Fibroblast of the conjunctiva (primary cell): ENCODE data around the gene LETM1.

Source experiments
- DNase-seq: peaks from one replicate; pipeline ENCODE4 v3.0.0-alpha.2; 2010; ENCODE audit warnings: low read depth

The LETM1 gene

DNA sequence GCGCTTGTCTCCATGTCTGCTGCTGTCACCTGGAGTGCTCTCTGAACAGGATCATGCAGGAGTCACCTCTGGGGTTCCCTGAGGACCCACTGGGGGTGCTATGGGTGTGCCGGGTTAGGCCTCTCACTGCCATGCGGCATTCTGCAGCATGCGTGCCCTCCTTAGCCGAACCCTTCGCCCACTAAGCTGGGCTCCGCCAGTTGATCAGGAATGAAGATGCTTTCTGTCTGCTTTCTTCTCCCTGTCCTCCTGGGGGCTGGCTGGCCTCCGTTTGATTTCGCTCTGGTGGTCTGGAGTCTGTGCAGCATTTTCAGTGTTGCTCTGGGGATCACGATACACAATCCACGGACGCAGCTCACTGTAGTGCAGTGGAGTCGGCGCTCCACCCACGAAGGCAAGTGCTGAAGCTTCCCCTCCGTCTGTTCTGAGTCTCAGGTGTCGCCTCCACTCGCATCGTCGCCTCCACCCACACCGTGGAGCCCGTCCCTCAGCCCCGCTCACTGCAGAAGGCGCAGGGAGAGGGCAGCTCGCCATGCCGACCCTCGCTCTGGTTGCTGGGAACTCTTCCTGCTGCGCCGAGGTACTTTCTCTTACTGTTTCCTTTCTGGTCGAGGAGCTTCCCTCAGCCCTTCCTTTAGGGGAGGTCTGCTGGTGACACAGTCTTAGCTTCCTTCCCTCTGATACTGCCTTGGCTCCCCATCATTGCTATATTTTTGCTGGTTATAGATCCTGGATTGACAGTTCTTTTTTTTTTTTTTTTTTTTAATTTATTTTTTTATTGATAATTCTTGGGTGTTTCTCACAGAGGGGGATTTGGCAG, 29.2 kb downstream of the LETM1 start:
- DNase-seq = no peak

DNA sequence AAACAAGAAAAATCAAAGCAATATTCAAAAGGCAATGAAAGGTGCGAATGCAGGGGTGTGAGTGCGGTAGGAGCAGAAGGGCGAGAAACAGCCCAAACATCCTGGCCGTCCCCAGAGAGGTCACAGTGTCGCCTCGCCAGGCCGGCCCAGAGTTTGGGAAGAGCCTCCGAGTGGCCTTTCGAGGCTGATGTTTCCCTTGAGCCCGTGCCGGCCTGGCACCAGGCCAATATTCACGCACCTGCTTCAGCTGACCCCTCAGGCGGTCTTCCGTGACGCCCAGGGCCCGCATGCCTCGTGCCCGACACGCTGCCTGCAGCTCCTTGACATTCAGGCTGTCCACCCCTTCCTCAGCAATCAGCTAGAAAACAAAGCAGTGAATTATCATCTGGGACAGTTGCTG, 30.6 kb downstream of the LETM1 start:
- DNase-seq = no peak

DNA sequence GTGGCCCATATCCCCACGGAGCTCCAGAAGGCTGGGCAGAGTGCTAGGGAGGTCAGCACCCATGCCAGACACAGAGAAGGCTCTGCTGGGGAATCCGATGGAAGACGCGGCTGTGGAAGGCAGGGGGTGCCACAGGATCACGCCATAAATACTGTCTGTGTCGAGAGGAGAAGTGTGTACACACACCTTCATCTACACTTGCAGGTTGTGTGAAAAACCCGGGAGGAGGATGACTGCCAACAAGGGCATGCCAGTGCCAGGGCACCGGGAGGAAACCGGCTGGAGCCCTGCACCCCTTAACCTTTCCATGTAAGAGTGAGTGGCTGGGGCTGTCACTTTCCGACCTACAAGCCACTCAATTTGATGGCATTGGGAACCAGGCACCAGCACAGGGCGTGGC, 31.2 kb downstream of the LETM1 start:
- DNase-seq = no peak

DNA sequence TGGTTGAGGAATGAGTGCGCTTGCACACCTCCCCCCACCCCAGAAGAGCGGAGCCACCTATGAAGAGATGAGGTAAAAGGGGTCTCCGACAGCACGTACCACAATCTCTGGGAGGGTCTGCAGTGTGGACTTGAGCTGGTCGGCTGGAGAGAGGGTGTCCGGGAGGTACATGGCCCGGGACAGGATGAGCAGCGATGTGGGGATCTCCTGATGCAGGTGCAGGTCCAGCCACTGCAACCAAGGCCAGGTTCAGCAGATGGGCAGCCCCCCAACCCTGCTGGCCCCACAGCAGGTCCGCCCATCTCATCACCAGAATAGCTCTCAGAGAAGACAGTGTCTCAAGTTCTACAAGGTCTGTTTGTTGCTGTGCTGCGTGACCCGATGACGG, 32.4 kb downstream of the LETM1 start:
- DNase-seq = no peak

DNA sequence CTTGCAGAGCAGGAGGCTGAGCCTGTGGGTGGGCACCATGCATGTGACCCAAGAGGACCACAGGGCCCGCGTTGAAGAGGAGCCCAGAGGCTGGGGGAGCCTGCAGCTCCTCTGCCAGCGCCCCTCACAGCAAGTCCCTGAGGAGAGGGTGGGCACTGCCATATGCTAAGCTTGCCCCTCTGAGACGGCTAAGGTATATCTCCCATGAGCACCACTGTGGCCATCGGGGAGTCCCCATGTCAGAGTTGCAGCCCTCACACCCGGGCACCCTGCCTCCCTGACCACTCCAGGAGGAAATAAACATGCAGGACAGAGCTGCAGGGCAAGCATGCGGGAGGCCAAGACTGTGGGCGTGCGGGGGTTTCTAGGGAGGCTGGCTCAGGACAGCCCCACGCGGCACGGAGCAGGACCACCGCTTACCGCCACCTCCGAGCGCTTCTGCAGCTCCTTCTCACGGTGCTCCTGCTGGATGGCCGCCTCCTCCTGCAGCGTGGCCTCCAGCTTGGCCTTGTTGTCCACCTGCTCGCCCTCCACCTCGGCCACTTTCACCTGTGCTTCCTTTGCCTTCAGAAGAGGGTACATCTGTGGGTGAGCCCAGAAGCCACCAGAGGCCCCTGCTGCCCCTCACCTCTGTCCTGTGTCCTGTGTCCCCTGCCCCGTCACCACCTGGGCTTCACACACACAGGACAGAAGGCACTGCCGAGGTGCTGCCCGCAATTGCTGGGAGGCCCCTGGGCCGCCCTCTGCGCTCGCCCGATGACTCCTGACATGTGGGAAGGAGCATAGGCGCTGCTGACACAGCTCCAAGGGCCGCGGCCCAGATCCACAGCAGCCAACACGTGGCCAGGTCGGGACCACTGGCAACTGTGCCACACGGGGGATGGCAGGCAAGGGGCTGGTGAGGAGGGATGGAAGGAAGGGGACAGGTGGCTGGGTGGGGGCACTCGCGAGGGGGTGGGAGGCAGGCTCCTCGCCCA, 33.1 kb downstream of the LETM1 start:
- DNase-seq = no peak

DNA sequence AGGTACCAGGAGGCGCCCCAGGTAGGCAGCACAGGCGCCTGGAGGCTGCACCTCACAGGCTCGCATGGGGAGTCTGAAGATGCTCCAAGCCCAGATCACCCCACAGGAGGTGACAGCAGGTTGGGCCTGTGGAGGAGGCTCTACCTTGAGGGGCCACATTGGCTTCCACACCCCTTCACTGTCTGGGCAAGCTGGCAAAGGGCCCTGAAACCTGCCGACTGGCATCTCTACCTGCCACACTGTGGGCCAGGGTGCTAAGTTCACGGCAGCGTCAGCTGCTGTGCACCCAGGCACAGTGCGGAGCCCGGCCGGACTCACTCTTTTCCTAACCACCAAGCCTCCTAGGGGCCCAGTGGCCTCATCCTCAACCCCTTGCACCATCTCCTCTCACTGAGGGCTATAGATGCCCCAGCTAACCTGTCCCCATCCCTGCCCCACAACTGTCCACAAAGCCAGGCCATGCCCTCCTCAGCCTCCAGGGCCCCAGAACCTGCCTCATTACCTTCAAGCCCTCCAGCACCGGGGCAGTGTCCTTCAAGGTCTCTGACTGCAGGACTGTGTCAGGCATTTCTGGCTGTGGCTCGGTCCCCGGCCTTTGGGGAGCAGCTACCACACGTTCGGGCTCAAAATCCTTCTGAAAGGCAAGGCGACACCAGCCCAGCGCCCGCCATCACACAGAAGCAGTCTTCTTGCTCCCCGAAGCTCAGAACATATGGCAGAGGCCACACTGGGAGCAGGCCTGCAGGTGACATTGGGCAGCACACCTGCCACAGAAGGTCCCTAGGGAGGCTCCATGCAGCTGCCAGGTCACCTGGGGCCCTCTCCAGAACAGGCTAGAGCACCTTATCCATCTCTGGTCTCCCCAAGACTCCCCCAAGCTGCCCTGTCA, 34.0 kb downstream of the LETM1 start:
- no peak for DNase-seq

DNA sequence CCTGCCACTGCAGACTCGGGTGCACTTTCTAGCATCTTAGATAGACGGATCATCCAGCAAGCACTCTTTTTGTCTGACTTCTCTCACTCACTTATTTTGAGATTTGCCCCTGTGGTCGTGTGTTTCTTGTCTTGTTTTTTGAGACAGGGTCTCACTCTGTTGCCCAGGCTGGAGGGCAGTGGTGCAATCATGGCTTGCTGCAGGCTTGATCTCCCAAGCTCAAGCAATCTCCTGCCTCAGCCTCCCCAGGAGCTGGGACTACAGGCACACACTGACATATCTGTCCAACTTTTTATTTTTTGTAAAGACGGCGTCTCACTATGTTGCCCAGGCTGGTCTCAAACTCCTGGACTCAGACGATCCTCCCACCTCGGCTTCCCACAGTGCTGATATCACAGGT, 36.1 kb downstream of the LETM1 start:
- DNase-seq = no peak

DNA sequence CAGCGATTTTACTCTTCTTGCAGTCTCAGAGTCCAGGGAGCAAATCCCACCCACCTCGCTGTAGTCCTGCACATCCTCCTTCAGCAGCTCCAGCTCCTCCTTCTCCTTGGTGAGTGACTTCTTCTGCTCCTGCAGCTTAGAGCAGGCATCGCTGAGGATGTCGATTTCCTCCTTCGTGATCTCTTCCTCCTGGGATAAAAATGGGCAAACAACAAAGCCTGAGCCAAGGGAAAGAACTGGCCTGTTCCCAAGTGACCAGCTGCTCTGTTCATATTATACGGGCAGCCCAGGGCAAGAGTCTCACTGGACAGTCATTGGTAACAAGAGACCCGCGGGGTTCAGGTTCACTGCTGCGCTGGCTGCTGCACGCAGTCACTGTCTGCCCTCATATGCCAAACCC, 36.7 kb downstream of the LETM1 start:
- DNase-seq = no peak

DNA sequence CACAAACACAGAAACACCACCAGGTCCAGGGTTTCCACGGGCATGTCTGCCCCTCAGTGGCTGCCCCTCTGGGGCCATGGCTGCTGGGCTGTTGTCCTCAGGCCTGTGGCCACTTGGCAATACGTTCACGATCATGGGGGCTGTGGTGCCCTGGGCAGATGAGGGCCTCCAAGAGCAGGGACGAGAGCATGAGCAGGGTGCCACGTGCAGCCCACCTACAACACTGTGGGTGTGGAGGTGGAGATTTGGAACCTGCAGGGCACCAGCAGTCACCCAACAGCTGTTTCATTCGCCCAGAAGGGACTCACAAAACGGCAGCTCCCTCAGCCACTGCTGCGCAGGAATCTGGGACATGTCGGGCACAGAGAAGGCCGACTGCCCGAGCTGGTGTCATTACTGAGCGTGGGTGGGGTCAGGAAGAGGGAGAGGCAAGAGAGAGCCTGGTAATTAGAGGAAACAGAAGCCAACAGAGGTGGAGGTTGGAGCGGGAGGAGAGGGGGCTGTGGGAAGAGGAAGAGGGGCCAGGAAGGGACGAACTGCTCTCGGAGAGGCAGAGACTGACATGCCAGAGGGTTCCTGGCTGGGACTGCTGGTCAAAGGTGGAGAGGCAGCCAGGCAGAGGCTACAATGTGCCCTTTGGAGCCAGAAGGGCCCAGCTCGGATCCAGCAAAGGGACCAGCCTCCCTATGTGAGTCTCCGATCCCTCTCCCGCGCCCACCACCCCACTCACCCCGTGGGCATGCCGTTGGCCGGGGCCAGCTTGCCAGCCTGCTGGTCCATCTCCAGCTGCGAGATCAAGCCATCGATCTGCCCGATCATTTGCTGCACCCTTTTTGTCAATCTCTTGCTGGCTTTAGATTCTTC, 39.7 kb downstream of the LETM1 start:
- no peak for DNase-seq

DNA sequence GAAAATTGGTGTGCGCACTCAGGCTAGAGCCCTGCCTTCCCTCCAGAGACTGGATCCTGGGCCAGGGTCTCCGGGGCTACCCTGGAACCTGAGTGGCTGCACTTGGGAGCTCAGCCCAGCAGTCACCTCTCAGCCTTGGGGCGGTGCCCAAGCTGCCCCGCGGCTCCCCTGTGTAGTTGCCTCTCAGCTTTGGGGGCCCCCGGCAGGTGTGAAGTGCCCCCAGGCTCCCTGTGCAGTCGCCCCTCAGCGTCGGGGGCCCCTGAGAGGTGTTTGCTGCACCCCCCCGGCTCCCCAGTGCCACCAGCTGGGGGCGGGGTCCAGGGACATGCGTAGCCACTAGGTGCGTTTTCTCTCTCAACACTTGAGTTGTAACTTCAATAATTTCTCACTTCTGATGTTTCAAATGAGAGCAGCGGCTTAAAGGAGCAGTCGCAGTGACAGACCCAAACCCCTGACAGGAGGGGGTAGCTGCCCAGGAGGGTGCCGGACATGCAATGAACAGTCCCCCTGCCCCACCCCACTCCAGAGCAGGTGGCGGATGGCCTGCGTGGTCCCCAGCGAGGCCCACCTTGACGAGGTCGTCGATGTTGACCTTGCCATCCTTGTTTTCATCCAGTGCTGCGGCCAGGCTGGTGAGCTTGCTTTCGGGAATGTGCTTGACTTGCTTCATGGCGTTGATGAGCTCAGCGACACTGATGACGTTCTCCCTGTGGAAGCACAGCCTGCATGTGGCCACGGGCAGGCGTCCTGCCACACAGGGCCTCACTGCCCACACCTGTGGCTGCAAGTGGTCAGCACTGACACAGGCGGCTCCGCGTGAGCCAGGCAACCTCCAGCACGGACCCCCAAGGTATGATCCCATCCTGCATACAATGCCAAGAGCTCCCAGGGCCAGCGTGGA, 40.6 kb downstream of the LETM1 start:
- no peak for DNase-seq

DNA sequence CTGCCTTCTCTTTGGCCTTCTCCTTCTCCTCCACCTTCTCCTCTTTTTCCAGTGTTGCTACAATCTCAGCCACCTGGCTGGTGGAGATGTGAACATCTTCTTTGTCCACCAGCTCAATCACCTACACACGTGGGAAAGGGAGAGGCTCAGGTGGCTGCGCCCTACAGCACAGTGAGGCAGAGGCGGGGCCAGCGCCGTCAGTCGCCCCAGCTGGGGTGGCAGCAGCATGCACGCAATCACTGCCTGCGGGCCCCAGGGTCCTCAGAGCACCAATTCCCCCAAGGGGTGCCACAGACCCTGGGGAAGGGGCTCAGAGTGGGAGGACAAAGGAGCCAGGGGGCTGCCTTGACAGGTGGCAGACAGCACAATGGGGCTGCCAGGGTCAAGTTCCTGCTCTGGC, 41.5 kb downstream of the LETM1 start:
- DNase-seq = no peak

DNA sequence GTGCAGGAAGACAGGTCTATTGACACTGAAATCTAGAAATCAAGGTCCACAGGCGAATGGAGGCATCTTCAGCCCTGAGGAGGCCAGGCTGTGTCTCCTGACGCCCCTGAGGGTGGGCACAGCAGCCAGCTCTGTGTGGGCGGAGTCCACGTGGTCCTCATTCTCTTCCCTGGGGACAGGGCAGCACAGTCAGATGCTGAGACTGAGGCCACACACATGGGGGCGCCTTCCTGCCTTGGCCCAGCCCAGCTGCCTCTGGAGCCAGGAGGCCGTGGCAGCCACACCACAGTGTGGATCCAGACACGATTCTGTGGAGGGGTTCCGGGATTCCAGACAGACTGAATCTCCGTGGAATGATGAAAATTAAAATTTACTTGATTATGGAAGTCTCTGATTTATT, 42.0 kb downstream of the LETM1 start:
- DNase-seq = no peak

DNA sequence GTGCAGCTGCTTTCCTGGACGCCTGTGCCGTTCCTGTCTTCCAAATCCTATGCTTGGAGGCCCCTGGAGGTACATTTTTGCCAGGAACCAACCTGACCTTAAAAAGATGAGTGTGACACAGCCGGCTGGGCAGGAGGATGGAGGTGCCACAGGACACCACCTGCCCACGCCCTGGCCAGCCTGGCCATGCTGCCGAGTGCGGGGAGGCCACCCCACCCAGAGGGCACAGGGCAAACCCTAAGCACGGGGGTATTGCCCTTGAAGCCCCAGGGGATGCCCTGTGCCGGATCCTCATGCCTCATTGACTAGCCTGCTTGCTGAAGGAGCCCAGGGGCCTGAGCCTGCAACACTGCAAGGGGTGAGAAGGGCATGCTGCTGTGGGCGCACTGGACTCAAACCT, 42.7 kb downstream of the LETM1 start:
- DNase-seq = no peak

DNA sequence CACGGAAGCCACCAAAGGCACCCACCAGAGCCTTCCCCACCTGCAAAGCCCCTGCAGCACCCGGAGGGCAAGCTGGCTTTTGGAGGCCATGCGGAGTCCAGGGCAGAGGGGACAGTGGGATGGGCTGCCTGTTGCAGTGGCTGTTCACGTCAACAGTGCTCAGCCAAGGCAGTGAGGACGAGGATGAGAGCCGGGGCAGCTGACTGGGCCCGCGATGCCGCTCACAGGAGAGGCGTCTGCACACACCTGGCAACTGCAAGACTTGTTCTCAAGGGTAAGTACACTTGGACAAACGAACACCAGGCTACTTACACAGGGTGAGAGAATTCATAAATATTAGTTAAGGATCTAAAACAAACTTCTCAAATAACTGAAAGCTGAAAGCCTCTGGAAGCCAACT, 43.2 kb downstream of the LETM1 start:
- no peak for DNase-seq

DNA sequence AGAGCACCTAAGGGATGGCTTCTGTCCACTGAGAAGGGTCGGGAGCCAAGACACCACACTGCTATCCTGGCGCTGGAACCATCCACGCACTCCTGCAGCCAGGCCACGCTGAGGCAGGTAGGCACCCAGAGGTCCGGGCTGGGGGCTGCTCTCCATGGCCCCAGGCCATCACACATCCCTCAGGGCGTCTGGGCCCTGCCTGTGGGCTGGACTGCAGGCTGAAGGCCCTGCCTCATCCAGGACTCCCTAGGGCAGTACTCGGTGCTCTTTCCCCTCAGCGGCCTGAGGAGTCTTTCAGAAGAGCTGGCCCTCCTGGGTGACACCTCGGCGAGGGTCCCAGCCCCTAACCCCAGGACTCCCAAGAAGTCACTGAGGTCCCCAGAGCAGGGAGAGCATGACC, 45.2 kb downstream of the LETM1 start:
- no peak for DNase-seq

DNA sequence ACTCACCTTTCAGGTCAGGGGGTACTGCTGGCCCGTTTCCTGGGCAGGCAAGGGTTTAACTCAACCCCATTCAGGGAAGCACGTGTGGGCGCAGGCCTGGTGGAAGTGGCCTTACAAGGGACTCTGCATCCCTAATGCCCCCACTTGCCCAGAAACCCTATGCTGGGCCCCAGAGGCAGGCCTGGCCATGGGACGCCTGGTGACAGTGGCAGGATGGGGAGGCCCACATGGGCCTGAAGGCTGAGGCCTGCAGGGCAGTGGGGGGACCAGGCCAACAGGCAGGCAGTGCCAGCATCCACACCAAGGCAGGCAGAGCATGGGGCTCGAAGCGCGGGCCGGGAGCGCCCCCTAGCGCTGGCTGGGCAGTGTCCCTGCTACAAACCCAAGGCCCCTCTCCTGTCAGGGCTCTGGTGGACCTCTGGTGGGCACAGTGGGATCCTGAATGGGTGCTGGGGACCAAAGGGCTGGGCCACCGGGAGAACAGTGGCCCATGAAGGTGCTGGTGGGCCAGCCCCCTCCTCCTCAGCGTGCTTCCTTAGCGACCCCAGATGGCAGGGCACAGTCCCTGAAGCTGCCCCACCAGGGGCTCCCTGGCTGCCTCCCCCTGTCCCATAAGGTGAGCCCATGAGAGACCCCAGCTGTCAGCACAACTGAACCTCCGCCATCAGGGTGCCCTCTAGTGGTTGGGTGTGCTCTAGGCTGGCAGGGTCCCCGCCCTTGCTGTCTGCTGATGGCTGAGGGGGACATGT, 46.0 kb downstream of the LETM1 start:
- peak; percentile 29 for DNase-seq

DNA sequence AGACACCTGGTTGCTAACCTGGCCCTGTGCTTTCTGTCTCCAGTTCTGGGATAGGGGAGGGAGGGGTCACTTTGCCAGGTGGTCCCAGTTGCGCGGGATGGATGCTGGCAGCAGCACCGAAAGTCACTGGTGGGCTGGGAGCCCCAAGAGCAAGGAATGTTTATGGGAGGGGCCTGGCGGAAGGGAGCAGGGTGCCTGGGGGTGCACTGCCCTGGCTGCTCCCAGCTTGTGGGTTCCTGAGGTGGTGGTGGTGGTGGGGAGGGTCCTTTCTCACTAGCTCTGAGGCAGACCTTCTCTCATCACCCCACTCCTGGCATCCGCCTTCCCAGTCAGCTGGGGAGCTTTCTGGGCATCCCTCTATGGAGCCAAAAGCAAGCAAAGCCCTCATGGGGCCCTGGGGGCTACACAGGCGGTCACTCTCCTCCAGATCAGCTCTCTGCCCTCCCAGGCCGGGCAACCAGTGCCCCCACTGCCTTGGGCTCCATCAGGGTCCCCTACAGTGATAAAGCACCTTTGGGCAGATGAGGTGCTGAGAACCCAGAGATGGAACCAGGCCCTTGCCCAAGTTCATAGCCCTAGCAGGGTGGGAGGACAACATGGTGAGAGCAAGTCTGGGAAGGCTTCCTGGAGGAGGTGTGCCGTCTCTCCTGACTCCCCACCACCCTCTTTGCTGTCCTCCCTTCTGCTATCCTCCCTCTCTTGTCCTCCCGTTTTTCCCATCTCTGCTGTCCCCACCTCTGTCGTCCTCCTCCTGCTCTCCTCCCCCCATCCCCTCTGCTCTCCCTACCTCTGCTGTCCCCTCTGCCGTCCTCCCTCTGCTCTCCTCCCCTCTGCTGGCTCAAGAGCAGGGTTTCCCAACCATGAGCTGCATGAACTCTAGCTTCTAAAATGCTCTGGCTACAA, 46.9 kb downstream of the LETM1 start:
- no peak for DNase-seq

DNA sequence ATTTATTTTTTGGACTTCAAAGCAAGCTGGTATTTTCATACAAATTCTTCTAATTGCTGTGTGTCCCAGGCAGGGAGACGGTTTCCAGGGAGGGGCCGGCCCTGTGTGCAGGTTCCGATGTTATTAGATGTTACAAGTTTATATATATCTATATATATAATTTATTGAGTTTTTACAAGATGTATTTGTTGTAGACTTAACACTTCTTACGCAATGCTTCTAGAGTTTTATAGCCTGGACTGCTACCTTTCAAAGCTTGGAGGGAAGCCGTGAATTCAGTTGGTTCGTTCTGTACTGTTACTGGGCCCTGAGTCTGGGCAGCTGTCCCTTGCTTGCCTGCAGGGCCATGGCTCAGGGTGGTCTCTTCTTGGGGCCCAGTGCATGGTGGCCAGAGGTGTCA, 47.6 kb downstream of the LETM1 start:
- DNase-seq = no peak
